NCI-H69 (cell line): ENCODE data around the gene PROM2.

ENCODE experiments used
- DNase-seq: peaks from one replicate; lab custom pipeline; 2025; lab: John Stamatoyannopoulos, UW

The PROM2 gene

GRCh38 chr2:95285542-95285932 is 11.3 kb downstream of the PROM2 start:
- no peak for DNase-seq

- DNase-seq = no peak
Measured at GRCh38 chr2:95287336-95287735, 13.1 kb downstream of the PROM2 start.

DNA sequence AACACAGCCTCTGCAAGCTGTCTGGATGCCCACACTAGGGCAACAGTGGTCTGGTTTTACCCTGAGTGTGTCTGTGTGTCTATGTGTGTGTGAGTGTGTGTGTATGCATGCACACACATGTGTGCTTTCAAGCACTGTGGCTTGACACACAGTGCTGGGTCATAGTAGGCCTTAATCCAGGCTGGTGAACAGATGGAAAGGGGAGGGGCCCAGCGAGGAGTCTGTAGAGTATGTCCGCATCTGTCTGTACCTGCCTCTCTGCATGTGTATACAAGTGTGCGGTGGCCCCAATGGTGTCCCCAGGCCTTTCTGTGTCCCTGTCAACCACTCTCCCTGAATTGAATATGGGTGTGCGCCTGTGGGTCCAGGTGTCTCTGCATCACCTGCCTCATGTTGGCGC is 13.6 kb downstream of the PROM2 start:
- DNase-seq = peak; percentile 60

- peak; percentile 21 for DNase-seq
Measured at GRCh38 chr2:95289253-95289652, 15.0 kb downstream of the PROM2 start.

DNA sequence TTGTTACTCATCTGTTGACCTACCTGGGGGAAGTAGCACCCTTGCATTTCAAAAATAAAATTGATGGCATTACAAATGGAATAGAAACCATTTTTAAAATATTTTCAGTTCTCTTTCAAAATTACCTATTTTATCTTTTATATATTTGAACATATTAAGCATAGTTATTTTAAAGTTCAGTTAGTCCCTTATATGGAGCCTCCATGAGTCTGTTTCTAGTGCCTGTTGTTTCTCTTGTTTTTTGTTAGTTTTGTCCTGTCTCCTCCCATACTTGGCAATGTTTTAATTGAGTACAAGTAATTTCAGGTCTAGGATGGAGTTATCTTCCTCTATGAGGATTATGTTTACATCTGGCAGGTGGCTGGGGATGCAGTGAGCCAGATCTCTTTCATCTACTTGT is 17.0 kb downstream of the PROM2 start:
- no peak for DNase-seq

DNA sequence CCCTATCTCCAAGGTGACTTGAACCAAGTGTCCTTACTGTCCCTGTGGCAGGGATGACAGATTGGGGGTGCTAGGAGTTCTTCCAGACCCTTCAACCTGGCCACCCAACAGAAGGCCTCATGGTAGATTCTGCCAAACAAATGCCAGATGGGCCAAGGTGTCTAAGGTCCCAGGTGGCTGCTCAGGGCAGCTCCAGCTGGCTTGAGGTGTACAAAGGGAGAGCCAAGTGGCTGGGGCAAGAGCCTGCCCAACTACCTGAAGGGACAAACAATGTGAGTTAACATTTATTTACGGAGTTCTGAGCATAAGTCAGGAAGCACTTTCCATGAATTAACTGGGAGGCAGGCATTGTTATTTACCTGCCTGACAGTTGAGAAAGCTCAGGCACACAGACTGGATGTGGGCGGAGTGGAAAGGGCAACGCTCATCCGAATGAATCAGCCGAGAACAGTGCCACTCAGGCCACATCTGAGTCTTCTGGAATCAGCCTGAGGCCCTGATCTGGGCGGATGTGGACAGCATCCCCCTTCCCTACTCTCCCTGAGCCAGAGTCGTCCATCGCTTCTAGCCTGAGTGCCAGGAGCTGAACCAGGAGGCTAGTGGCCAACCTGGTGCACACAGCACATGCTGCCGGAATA is 18.5 kb downstream of the PROM2 start:
- peak; percentile 45 for DNase-seq

DNA sequence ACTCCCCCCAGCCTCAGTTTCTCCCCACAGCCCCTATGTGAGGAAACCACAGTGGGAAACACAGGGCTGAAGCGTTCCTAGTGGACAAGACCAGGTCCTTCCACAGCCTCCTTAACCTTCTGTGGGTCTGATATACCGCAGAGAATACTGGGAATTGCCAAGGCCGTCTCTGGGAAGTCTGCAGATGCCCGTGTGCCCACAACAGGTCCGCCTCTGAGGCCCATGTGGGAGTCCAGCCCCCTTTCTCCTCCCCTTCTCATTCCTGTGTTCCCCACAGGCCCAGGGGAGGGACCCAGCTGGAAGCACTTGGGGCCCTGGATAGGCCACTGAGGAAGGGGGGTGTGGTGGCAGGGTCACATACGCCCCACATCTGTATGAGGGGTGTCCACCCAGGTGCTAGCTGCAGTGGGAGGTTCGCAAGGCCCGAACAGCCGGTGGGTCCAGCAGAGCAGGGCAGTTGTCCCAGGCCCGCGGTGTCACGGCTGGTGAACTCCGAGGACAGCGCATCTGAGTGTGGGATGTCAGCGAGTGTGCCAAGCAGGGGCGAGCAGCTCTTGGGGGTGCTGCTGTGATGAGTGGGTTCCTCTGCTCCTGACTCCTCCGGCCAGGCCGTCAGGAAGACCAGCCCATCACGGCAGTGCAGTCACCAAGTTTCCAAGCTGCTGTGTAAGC is 20.5 kb downstream of the PROM2 start:
- no peak for DNase-seq

DNA sequence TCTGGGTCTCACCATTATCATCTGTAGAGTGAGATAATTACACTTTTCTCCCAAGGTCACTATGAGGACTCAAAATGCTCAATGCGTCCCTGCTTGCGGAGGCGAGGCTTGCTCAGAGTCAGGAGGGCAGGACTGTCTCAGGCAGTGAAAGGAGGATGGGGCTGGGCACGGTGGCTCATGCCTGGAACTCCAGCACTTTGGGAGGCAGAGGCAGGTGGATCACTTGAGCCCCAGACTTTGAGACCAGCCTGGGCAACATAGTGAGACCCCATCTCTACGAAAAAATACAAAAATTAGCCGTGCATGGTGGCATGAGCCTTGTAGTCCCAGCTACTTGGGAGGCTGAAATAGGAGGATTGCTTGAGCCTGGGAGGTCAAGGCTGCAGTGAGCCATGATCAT is 21.1 kb downstream of the PROM2 start:
- no peak for DNase-seq

DNA sequence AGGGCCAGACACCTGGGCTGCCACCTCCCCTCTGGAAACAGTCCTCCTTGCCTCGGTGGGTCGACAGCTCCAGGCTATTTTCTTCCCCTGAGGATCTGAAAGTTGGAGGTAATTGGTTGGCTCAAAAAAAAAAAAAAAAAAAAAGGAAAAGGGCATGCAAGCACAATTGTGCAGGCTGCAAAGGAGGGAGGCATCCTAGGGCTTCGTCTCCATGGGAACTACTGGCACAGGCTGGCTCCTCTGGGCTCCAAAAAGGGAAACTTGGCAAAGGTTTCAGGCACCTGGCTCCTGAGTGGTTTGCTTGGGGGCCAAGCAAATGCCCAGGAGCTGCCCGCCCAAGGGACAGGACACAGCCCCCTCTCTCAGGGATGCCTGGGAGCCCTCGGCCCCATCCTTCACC is 21.8 kb downstream of the PROM2 start:
- peak; percentile 89 for DNase-seq

DNA sequence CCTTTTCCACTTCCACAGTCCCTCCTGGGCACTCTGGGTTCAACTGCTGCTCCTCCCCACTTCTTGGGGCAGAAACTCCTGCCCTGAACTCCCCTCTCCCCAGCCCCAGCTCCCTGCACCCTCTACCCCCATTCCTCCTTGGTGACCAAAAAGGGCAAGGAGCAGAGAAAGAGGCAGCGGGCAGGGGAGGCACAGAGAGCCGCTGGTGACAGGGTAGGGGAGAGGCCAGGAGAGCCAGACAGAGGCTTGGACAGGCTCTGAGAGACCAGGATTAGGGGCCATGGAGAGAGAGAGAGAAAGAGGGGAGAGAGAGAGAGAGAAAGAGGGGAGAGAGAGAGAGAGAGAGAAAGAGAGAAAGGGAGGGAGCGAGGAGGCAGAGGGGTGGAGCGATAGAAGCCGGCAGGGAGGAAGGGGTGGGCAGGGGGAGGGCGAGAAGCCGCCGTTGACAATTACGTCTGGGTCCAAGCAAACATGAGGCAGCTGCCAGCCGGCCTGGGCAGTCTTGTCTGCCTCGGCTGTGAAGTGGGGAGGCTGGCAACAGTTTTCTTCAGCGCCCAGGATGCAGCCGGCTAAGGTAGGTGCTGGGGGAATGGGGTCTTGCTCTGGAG is 22.7 kb downstream of the PROM2 start, which contains the start of gene KCNIP3:
KCNIP3 (plus strand) TSS at position 468 of the 608 bp plus-strand sequence; CDS start at position 560, 92 bp downstream.
- peak; percentile 85 for DNase-seq

DNA sequence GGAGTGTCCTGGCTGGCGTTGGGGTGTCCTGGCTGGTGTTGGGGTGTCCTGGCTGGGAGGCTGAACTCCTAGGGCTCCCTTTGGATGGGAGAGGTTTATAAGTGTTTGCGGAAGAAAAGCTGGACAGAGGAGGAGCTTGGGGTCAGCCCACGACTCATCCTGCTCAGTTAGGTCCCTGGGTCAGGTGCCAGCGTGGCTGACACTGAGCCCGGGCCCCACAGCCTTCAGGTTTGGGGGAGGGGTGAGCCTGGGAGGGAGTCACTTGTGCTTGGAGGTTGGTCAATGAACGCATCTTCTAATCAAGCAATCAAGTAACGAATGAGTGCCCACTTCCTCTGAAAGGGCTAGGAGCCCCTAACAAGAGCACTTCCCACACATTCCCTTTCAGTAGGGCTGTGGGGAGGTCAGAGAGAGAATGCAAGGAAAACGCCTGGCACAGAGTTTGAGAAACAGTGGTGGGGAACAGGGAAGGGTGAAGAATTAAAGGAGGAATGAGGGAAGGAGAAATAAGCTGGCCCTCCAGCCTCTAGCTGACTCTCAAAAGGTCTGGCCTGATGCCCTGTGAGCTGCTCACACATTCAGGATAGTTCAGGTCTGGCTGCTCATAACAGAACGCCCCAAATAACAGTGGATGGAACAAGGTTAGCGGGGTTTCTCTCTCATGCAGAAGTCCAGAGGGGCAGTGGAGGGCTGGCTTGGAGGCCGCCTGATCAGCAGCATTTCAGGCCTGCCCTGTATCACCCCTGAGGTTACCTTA is 23.6 kb downstream of the PROM2 start:
- DNase-seq = peak; percentile 42

DNA sequence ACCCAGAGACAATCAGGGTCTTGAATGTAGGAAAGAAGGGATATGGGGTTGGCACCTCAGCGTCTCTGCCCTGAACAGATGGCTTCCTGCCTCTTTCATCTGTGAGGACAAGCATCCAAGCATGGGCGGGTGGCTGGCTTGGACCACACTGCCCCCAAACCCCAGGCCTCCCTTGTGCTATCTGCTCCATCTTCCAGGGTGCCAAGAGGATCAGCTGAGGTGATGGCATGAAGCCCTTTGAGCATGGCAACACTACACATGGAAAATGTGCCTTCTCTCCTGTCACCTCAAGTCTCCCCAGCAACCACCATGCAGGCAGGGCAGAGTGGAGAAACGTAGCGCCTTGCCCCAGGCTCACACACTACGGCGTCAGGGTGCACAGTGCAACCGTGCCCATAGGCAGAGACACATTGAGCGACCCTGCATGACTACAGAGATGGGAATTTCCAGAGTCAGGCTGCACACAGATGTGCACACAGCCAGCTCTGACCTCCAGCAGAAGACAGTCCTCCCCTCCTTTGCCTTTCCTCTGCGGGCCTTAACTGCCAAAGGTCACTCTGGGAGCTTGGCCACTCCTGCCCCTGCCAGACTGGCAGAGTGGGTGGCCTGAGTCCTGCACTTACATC is 24.4 kb downstream of the PROM2 start:
- peak; percentile 36 for DNase-seq

- DNase-seq = peak; percentile 67
Measured at GRCh38 chr2:95299961-95300360, 25.7 kb downstream of the PROM2 start.

GRCh38 chr2:95300450-95300849 is 26.2 kb downstream of the PROM2 start:
- DNase-seq = peak; percentile 94

DNA sequence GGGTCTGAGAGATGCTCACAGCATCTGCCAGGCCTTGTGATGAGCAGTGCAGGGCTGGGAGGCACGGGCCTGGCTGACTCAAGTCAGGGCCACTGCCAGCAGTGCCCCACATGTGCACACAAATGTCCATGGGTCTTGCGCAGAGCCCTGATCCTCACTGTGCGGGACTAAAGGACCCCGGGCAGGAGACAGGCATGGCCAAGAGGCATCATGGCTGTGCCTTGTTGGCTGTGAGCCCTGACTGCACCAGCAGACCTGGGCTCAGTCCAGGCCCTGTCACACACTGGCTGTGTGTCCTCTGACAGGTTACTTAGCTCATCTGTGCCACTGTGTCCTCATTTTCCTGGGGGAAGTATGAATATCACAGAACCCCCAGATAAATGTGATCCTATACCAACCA is 26.9 kb downstream of the PROM2 start:
- DNase-seq = no peak

- peak; percentile 6 for DNase-seq
Measured at GRCh38 chr2:95301876-95302641, 27.8 kb downstream of the PROM2 start.

- no peak for DNase-seq
Measured at GRCh38 chr2:95303191-95303919, 29.1 kb downstream of the PROM2 start.

DNA sequence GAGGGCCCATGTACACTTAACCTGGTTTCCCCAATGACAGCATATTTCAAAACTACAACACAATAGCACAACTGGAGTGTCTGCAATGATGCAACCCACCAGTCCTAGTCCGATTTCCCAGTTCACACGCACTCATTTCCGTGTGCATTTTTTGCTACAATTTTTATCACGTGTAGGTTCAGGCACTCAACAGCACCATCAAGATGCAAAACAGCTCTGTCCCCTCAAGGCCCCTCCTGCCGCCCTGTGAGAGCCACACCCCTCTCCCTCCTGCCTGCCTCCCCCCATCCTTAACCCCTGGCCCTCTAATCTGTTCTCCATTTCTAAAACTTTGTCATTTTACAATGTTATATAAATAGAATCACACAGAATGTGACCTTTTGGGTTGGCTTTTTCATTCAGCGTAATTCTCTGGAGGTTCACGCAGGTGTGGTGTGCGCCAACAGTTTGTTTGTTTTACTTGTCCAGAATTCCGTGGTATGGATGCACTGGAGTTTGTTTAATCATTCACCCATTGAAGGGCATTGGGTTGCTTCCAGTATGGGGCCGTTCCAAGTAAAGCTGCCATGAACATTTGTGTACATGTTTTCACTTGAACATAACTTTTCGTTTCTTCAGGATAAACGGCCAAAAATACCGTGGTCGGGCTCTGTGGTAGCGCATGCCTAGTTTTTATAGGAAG is 31.3 kb downstream of the PROM2 start:
- peak; percentile 76 for DNase-seq

DNA sequence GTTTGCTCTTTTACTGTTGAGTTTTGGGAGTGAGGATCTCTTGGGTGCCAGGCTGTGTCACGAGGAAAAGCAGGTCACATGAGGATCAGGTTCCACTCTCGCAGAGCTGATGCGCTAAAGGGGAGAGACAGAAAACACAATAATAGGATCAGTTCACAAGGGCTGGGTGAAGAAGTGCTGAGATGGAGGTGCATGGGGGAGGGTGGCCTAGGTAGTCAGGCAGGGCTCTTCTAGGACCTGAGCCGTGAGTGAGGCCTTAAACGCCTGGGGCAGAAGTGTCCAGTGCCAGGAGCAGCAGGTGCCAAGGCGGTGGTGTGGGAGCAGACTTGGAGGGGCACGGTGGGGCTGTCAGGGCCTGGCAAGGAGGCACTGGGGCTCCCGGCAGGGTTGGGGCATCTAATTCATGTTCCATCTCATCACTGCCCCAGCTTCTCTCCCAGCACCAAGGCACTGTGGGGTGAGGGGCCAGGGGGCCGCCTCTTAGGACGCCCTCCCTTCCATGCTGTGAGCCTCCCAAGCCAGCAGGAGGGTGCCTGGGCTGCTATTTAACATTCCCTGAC is 32.2 kb downstream of the PROM2 start:
- DNase-seq = no peak

- no peak for DNase-seq
Measured at GRCh38 chr2:95307036-95307435, 32.8 kb downstream of the PROM2 start.
